Liver (tissue), 9 donors: Measurements from ENCODE around the gene TFCP2. TPM values are rescaled to one million over a fixed set of nuclear protein-coding genes. Genes with fewer than 3 reads are reported as not detected.

Source experiments
- DNase-seq: peaks from one replicate; pipeline ENCODE4 v3.0.0-alpha.2; 2017; ENCODE audit warnings: low spot score
- H3K27ac ChIP-seq, 2 donors: one replicate each; pipeline ENCODE4 v1.7.0; 2013; ENCODE audit warnings: inconsistent platforms in 2 of 2, low read length in 2 of 2, control low read depth in 1 of 2, low read depth in 1 of 2, mild to moderate bottlenecking in 1 of 2
- H3K27me3 ChIP-seq, 4 donors: one replicate each; pipeline versions ENCODE4 v1.6.1 to v1.7.0; 2013; ENCODE audit warnings: low read length in 3 of 4, inconsistent platforms in 1 of 4, mild to moderate bottlenecking in 1 of 4, moderate library complexity in 1 of 4; ENCODE audit not compliant: control insufficient read depth in 4 of 4, insufficient read depth in 4 of 4
- H3K36me3 ChIP-seq, 4 donors: one replicate each; pipeline versions ENCODE4 v1.6.1 to v1.7.0; 2013; ENCODE audit warnings: low read length in 3 of 4, mild to moderate bottlenecking in 3 of 4, low read depth in 1 of 4, moderate library complexity in 1 of 4; ENCODE audit not compliant: control insufficient read depth in 4 of 4, insufficient read depth in 3 of 4
- H3K4me1 ChIP-seq, 4 donors: one replicate each; pipeline versions ENCODE4 v1.6.1 to v1.7.0; 2013; ENCODE audit warnings: low read length in 3 of 4, mild to moderate bottlenecking in 3 of 4, moderate library complexity in 1 of 4; ENCODE audit not compliant: control insufficient read depth in 4 of 4, insufficient read depth in 4 of 4
- H3K4me3 ChIP-seq, 3 donors: one replicate each; pipeline versions ENCODE4 v1.6.1 to v1.7.0; 2013; ENCODE audit warnings: low read length in 3 of 3, control low read depth in 1 of 3, low read depth in 1 of 3, mild to moderate bottlenecking in 1 of 3
- H3K9ac ChIP-seq, 2 donors: one replicate each; pipeline ENCODE4 v1.7.0; 2013; ENCODE audit warnings: low read length in 2 of 2, mild to moderate bottlenecking in 2 of 2, moderate library complexity in 2 of 2, control low read depth in 1 of 2, low read depth in 1 of 2
- H3K9me3 ChIP-seq, 4 donors: one replicate each; pipeline versions ENCODE4 v1.6.1 to v1.7.0; 2013; ENCODE audit warnings: low read length in 3 of 4; ENCODE audit not compliant: control insufficient read depth in 4 of 4
- EGR1 ChIP-seq, 2 donors: IDR thresholded peaks; 2 replicates each; pipeline ENCODE4 v1.6.1; 2016 to 2018; ENCODE audit warnings: antibody characterized with exemption in 2 of 2, low read depth in 2 of 2
- FOXA2 ChIP-seq: IDR thresholded peaks from 2 replicates; pipeline ENCODE4 v1.6.1; 2016; ENCODE audit warnings: antibody characterized with exemption
- HNF4A ChIP-seq, 2 donors: conservative IDR thresholded peaks; 2 replicates each; pipeline ENCODE4 v1.6.1; 2016; ENCODE audit warnings: antibody characterized with exemption in 2 of 2, mild to moderate bottlenecking in 2 of 2
- JUND ChIP-seq, 2 donors: IDR thresholded peaks; 2 replicates each; pipeline ENCODE4 v1.6.1; 2016; ENCODE audit warnings: antibody characterized with exemption in 2 of 2
- RAD21 ChIP-seq, 2 donors: IDR thresholded peaks; 2 replicates each; pipeline ENCODE4 v1.6.1; 2016; ENCODE audit warnings: antibody characterized with exemption in 2 of 2, mild to moderate bottlenecking in 2 of 2
- RXRA ChIP-seq, 2 donors: IDR thresholded peaks; 2 replicates each; pipeline ENCODE4 v1.6.1; 2017 to 2018; ENCODE audit warnings: antibody characterized with exemption in 2 of 2, mild to moderate bottlenecking in 1 of 2
- YY1 ChIP-seq: IDR thresholded peaks from 2 replicates; pipeline ENCODE4 v1.6.1; 2016; ENCODE audit warnings: antibody characterized with exemption, mild to moderate bottlenecking
- WGBS: extraction: QIAGEN DNeasy Blood & Tissue Kit; methylation state at CpG from one replicate; pipeline ENCODE4 v1.1.7; 2013; 5-methylcytosine and 5-hydroxymethylcytosine counted together
- polyA plus RNA-seq, 2 donors: library from polyadenylated mRNA; stranded (reverse) in 1 of 2; unstranded in 1 of 2; fragments of 200-250 nt in 1 of 2; fragments of >200 nt in 1 of 2; fragmentation: Nextera tagmentation in 1 of 2; extraction: Ambion mirVana in 1 of 2; gene quantifications; one replicate each; pipeline versions ENCODE4 v1.2.1 to v1.2.3, GENCODE V29; 2013 to 2015
- total RNA-seq, 2 donors: library from RNA; depleted of rRNA; stranded (reverse); fragments of >200 nt; gene quantifications; one replicate each; pipeline ENCODE4 v1.2.3, GENCODE V29; 2014
- TF ChIP-seq, protein P1 (sequence below): IDR thresholded peaks from 2 replicates; pipeline ENCODE4 v1.6.1; 2016; ENCODE audit warnings: antibody characterized with exemption
- TF ChIP-seq, protein P2 (sequence below): IDR thresholded peaks from 2 replicates; pipeline ENCODE4 v1.6.1; 2016; ENCODE audit warnings: antibody characterized with exemption, mild to moderate bottlenecking
- TF ChIP-seq, protein P3 (sequence below): fragments of 150-350 bp; IDR thresholded peaks from 2 replicates; pipeline ENCODE4 v1.5.1; 2017; ENCODE audit warnings: improper control_type of control experiment, low read depth, low read length; ENCODE audit not compliant: missing input control
- donor health status: healthy.
- donor health status: healthy.
- donor health status: healthy.
- donor health status: healthy.
- donor health status: healthy.

Gene TFCP2
- total and polyA plus RNA-seq, 4 donors, result 1.6 to 8.6 (median 5.1) TPM

DNA sequence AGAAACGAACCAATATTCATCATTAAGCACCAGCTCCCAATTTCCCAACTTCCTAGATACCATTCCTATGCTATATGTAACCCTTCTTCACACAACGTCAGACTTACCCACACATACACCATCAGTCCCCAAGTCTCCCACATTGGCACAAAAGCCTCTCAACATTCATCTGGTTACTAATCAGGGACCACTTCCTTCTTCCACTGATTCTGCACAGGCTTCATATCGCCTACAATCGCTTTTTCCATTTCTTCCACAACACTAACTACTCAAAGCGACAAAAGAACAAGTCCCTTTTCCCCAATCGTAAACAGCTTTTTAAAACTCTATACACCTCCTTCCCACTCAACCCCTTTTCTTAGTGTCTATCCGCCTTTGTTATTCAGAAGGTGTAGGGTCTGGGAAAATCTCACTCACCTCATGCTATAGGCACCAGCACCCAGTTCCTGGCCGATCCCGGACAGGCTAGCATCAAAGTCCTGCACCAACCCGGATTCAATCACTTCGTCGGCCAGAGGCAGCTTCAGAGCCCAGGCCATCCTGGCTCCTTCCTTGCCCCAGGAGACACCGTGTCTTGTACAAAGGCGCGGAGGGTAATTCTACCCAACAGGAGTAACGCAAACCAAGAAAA lies 936 bp downstream of the TFCP2 start:
- TF ChIP-seq EGR1 (IDR thresholded peaks at IDR 0.05; ENCODE audit: low read depth in 2 of 2), result no peak
- TF ChIP-seq YY1, result no peak
- TF ChIP-seq HNF4A (conservative IDR thresholded peaks at IDR 0.05), result no peak
- TF ChIP-seq RAD21 (IDR thresholded peaks at IDR 0.05), result no peak
- TF ChIP-seq, protein P1, sequence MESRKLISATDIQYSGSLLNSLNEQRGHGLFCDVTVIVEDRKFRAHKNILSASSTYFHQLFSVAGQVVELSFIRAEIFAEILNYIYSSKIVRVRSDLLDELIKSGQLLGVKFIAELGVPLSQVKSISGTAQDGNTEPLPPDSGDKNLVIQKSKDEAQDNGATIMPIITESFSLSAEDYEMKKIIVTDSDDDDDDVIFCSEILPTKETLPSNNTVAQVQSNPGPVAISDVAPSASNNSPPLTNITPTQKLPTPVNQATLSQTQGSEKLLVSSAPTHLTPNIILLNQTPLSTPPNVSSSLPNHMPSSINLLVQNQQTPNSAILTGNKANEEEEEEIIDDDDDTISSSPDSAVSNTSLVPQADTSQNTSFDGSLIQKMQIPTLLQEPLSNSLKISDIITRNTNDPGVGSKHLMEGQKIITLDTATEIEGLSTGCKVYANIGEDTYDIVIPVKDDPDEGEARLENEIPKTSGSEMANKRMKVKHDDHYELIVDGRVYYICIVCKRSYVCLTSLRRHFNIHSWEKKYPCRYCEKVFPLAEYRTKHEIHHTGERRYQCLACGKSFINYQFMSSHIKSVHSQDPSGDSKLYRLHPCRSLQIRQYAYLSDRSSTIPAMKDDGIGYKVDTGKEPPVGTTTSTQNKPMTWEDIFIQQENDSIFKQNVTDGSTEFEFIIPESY, result no peak
- Histone ChIP-seq H3K4me1 (peaks cover 1 to 12% (median 7%) of the 10 kb centered on the region in 4 donors), H3K27me3 (no peaks in the 10 kb centered on the region), H3K36me3 (no peaks in the 10 kb centered on the region), H3K27ac (peak overlapping the region; percentile 100), H3K9ac (peak overlapping the region; percentile 79 to 90), H3K4me3 (peak overlapping the region; percentile 54 to 98 (median 75)), H3K9me3 (no peaks in the 10 kb centered on the region)
- peak; percentile 39 for DNase-seq
- whole genome bisulfite sequencing, result 7% methylated on average over 16 of the region's 16 CpGs

DNA sequence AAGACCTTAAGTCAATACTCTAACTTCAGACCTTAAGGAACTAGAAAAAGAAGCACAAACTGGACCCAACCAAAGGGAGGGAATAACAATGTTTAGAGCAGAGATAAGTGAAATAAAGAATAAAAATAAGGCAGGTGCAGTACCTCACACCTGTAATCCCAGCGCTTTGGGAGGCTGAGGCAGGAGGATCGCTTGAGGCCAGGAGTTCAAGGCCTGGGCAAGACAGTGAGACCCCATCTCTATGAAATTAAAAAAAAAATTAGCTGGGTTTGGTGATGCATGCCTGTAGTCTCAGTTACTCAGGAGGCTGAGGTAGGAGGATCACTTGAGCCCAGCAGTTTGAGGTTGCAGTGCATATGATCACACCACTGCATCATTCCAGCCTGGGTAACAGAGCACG lies 9.1 kb downstream of the TFCP2 start:
- Histone ChIP-seq H3K9ac (no peak overlapping the region), H3K27ac (no peak overlapping the region), H3K4me3 (no peak overlapping the region), H3K4me1 (peaks cover 0 to 2% (median 0%) of the 10 kb centered on the region in 4 donors), H3K9me3 (no peaks in the 10 kb centered on the region), H3K27me3 (no peaks in the 10 kb centered on the region), H3K36me3 (no peaks in the 10 kb centered on the region)
- WGBS, result 67% methylated on average over 3 of the region's 3 CpGs
- DNase-seq, result no peak
- TF ChIP-seq RXRA (IDR thresholded peaks at IDR 0.05), result no peak
- no peak for TF ChIP-seq FOXA2
- TF ChIP-seq, protein P2, sequence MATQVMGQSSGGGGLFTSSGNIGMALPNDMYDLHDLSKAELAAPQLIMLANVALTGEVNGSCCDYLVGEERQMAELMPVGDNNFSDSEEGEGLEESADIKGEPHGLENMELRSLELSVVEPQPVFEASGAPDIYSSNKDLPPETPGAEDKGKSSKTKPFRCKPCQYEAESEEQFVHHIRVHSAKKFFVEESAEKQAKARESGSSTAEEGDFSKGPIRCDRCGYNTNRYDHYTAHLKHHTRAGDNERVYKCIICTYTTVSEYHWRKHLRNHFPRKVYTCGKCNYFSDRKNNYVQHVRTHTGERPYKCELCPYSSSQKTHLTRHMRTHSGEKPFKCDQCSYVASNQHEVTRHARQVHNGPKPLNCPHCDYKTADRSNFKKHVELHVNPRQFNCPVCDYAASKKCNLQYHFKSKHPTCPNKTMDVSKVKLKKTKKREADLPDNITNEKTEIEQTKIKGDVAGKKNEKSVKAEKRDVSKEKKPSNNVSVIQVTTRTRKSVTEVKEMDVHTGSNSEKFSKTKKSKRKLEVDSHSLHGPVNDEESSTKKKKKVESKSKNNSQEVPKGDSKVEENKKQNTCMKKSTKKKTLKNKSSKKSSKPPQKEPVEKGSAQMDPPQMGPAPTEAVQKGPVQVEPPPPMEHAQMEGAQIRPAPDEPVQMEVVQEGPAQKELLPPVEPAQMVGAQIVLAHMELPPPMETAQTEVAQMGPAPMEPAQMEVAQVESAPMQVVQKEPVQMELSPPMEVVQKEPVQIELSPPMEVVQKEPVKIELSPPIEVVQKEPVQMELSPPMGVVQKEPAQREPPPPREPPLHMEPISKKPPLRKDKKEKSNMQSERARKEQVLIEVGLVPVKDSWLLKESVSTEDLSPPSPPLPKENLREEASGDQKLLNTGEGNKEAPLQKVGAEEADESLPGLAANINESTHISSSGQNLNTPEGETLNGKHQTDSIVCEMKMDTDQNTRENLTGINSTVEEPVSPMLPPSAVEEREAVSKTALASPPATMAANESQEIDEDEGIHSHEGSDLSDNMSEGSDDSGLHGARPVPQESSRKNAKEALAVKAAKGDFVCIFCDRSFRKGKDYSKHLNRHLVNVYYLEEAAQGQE, result no peak
- TF ChIP-seq, protein P1, result no peak
- TF ChIP-seq JUND (IDR thresholded peaks at IDR 0.05), result no peak
- TF ChIP-seq, protein P3, sequence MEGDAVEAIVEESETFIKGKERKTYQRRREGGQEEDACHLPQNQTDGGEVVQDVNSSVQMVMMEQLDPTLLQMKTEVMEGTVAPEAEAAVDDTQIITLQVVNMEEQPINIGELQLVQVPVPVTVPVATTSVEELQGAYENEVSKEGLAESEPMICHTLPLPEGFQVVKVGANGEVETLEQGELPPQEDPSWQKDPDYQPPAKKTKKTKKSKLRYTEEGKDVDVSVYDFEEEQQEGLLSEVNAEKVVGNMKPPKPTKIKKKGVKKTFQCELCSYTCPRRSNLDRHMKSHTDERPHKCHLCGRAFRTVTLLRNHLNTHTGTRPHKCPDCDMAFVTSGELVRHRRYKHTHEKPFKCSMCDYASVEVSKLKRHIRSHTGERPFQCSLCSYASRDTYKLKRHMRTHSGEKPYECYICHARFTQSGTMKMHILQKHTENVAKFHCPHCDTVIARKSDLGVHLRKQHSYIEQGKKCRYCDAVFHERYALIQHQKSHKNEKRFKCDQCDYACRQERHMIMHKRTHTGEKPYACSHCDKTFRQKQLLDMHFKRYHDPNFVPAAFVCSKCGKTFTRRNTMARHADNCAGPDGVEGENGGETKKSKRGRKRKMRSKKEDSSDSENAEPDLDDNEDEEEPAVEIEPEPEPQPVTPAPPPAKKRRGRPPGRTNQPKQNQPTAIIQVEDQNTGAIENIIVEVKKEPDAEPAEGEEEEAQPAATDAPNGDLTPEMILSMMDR, result no peak
- no peak for TF ChIP-seq EGR1 (IDR thresholded peaks at IDR 0.05; ENCODE audit: low read depth in 2 of 2)
